GM13977 (cell line): ENCODE measurements around the gene PLXNA4.

Experiments used
- DNase-seq: peaks from one replicate; pipeline ENCODE4 v3.0.0; 2012; ENCODE audit warnings: low spot score
- CTCF ChIP-seq: IDR thresholded peaks from 2 replicates; pipeline ENCODE4 v1.5.1; 2012; ENCODE audit warnings: mild to moderate bottlenecking, control low read depth; ENCODE audit not compliant: insufficient read depth; ENCODE audit errors: extremely low read depth, missing control alignments
- in situ Hi-C: fragments of 300-500 bp; cut with MboI; formaldehyde crosslinking; loops from one replicate; pipeline ENCODE4 v1.12.0; 2022; ENCODE audit warnings: low sequenced_read_pairs, low pct_unique_long_range_greater_than_20kb, mixed read lengths, inconsistent platforms; ENCODE audit not compliant: unreplicated experiment

PLXNA4 gene

GRCh38 chr7:132515181-132515580 is 61.1 kb downstream of the PLXNA4 start:
- TF ChIP-seq CTCF: no peak
- no peak for DNase-seq
- in situ Hi-C loops: no loop called here

GRCh38 chr7:132514430-132514829 is 61.8 kb downstream of the PLXNA4 start:
- DNase-seq: no peak
- in situ Hi-C loops: no loop called here
- no peak for TF ChIP-seq CTCF

GRCh38 chr7:132511921-132512320 is 64.3 kb downstream of the PLXNA4 start:
- DNase-seq: no peak
- in situ Hi-C loops: no loop called here
- no peak for TF ChIP-seq CTCF

GRCh38 chr7:132511387-132511786 is 64.9 kb downstream of the PLXNA4 start:
- no peak for DNase-seq
- TF ChIP-seq CTCF: no peak
- in situ Hi-C loops: no loop called here

GRCh38 chr7:132509643-132510042 is 66.6 kb downstream of the PLXNA4 start:
- no peak for TF ChIP-seq CTCF
- in situ Hi-C loops: no loop called here
- DNase-seq: no peak

- DNase-seq: no peak
- in situ Hi-C loops: no loop called here
Measured at GRCh38 chr7:132508724-132509353, 67.4 kb downstream of the PLXNA4 start.

More at GRCh38 chr7:132508724-132509353, 67.4 kb downstream of the PLXNA4 start:
- no peak for TF ChIP-seq CTCF
